GM12878 (cell line): ENCODE results near the gene PARP8. TPM values are rescaled to one million over a fixed set of nuclear protein-coding genes. Genes with fewer than 3 reads are reported as not detected.

Source experiments
- BHLHE40 ChIP-seq, 2 experiments: fragments of 450-650 bp in 1 of 2; IDR thresholded peaks; 2 replicates each; pipeline ENCODE4 v1.6.1; 2011 to 2017; ENCODE audit warnings: low read depth in 2 of 2, borderline replicate concordance in 1 of 2, improper control_type of control experiment in 1 of 2, low read length in 1 of 2, mild to moderate bottlenecking in 1 of 2
- CHD2 ChIP-seq: IDR thresholded peaks from 2 replicates; pipeline ENCODE4 v1.6.1; 2011; ENCODE audit warnings: low read depth, low read length, improper control_type of control experiment, borderline replicate concordance
- GATAD2B ChIP-seq: fragments of 450-650 bp; conservative IDR thresholded peaks from 2 replicates; pipeline ENCODE4 v1.6.1; 2017; ENCODE audit warnings: low read depth, mild to moderate bottlenecking, moderate library complexity
- HSF1 ChIP-seq: fragments of 150-350 bp; IDR thresholded peaks from 2 replicates; pipeline ENCODE4 v1.6.1; 2014; ENCODE audit warnings: mild to moderate bottlenecking, low read depth, low read length
- IRF4 ChIP-seq: IDR thresholded peaks from 2 replicates; pipeline ENCODE4 v1.6.1; 2011; ENCODE audit warnings: low read depth, low read length
- NFYB ChIP-seq: IDR thresholded peaks from 2 replicates; pipeline ENCODE4 v1.6.1; 2011; ENCODE audit warnings: low read depth, mild to moderate bottlenecking, low read length, improper control_type of control experiment, moderate library complexity; ENCODE audit not compliant: insufficient read depth
- RELB ChIP-seq: fragments of 450-650 bp; IDR thresholded peaks from 2 replicates; pipeline ENCODE4 v1.6.1; 2017; ENCODE audit warnings: low read depth, mild to moderate bottlenecking, moderate library complexity
- SMAD5 ChIP-seq: IDR thresholded peaks from 2 replicates; pipeline ENCODE4 v1.6.1; 2016; ENCODE audit warnings: antibody characterized with exemption, low read depth
- polyA plus RNA-seq, 11 experiments: library from polyadenylated mRNA; depleted of rRNA in 4 of 11; unstranded in 6 of 11; stranded (reverse) in 5 of 11; fragments of >200 nt; fragmentation: Nextera tagmentation in 4 of 11; fragmentation: Illumina TruSeq in 1 of 11; extraction: Ambion mirVana in 4 of 11; extraction: Trizol in 1 of 11; gene quantifications; 1 replicate in 1 of 11; 2 replicates in 10 of 11; pipeline versions ENCODE4 v1.2.1 to v1.2.3, GENCODE V29; 2011 to 2016; ENCODE audit warnings: inconsistent platforms in 2 of 11, missing spikeins in 2 of 11, low read depth in 1 of 11
- total RNA-seq, 4 experiments: library from RNA; depleted of rRNA in 3 of 4; stranded (reverse); fragments of >200 nt in 3 of 4; fragmentation: Illumina TruSeq in 1 of 4; extraction: Trizol in 1 of 4; gene quantifications; 2 replicates each; pipeline versions ENCODE4 v1.2.1 to v1.2.3, GENCODE V29; 2013 to 2021

The PARP8 gene
- total and polyA plus RNA-seq, 10 of the 15 experiments (the other 5 are each of a cell fraction or from before 2014, with no cell fraction given): 9.1 to 65.2 (median 20.6) TPM

GRCh38 chr5:50667023-50667652, 701 bp downstream of the PARP8 start (continued):
- TF ChIP-seq HSF1: no peak
- no peak for TF ChIP-seq RELB
- TF ChIP-seq IRF4: 0 out of 2 replicates have a peak, but pooled peaks have one; percentile 15
- TF ChIP-seq GATAD2B: peak; percentile 94; the same call in 1 of the 2 replicates
- no peak for TF ChIP-seq NFYB
- 0 out of 2 replicates have a peak, but pooled peaks have one; percentile 7 for TF ChIP-seq CHD2
- peak; percentile 44; the same call in 1 of the 2 replicates for TF ChIP-seq SMAD5
- 0 out of 4 replicates have a peak, but pooled peaks of 1 of the 2 experiments have one; percentile 4 for TF ChIP-seq BHLHE40 (IDR thresholded peaks at IDR 0.05; ENCODE audit: borderline replicate concordance in 1 of 2, low read depth in 2 of 2, low read length in 1 of 2)
- TF ChIP-seq, all 136 proteins: peak for 12
